Left cardiac atrium (tissue), 4 donors: Measurements from ENCODE around the gene RALGDS. TPM values are rescaled to one million over a fixed set of nuclear protein-coding genes. Genes with fewer than 3 reads are reported as not detected.
A peak's percentile ranks its signal among the peaks of the same experiment; 100 is the strongest.
"Not testable (repeated sequence)": the region's sequence is repeated elsewhere in the genome, so short reads cannot be mapped to it uniquely, and the experiment has no call there.

Source experiments
- ATAC-seq, 2 donors: fragments of 200-7000 bp; cut with Tn5 transposase; one replicate each; pipeline ENCODE4 v1.9.1; 2020; ENCODE audit warnings: mild to moderate bottlenecking in 2 of 2, moderate library complexity in 2 of 2
- DNase-seq: peaks from one replicate; pipeline ENCODE4 v3.0.0-alpha.2; 2020
- intact Hi-C, 2 donors: fragments of 100-400 bp; cut with DNase I; formaldehyde crosslinking; loops; one replicate each; pipeline versions ENCODE4 v1.14.1 to v1.15.1; 2022 to 2023
- long read RNA-seq: library from polyadenylated mRNA; unstranded; transcript quantifications from one replicate; pipeline ENCODE4 v2.0.0, GENCODE V29; 2021
- total RNA-seq, 2 donors: library from RNA; stranded (reverse); fragmentation: NEBNext Ultra II Directional; extraction: Animal tissue kit (Norgen Biotek cat#: 25700); gene quantifications; one replicate each; pipeline ENCODE4 v1.2.1, GENCODE V29; 2021
- donor health status: DM: no; HTN: yes; CAD: no.
- donor health status: DM: no; HTN: yes; CAD: no; lungs with severe emphysema.
- donor health status: DM: yes; HTN: yes; CAD: no.
- donor health status: Dilated cardiomyopathy.

Gene RALGDS
- 10 to 100 TPM; 27.0 to 29.3 TPM for total RNA-seq
- long read RNA-seq, partial matches to known transcripts, result 5 of 11 reads
- long read RNA-seq, other reads (novel, unspliced or antisense), result 5 of 11 reads

DNA sequence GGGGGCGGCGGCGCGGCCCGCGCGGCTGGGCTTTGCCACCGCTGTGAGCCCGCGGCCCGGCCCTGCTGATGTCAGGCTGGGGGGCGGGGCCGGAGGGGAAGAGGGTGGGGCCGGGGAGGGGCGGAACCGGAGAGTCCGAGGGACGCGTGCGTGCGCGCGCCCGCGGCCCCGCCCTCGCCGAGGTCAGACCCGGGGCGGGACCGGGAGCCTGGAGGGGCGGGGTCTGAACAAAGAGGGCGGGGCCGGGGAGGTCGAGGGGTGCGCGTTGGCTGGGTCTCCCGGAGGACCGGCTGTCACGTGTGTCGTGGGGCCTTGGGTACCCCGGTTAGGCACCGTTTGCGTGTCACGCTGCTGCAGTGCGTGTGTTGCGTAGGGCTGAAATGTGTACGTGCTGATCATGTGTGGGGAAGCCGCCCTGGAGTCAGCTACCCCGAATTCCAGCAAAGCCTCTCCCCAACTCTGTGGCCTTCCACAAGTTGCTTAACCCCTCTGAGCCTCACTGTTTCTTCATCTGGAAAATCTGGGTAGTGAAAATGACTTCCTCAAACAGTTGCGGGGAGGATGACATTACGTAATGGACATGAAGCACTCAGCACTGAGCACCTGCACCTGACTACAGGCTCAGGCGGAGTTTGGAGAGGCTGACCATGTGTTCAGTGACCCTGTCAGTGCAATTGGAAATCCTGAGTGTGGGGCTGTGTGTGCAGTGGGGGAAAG, at the start of gene RALGDS:
Gene RALGDS (minus strand): TSS at position 43 of the 717 bp plus-strand sequence. CDS start 86 bp downstream, outside the sequence.
- intact Hi-C loops, result no loop called here
- peak; percentile 92 for DNase-seq
- ATAC-seq, result peak; percentile 83 to 88

DNA sequence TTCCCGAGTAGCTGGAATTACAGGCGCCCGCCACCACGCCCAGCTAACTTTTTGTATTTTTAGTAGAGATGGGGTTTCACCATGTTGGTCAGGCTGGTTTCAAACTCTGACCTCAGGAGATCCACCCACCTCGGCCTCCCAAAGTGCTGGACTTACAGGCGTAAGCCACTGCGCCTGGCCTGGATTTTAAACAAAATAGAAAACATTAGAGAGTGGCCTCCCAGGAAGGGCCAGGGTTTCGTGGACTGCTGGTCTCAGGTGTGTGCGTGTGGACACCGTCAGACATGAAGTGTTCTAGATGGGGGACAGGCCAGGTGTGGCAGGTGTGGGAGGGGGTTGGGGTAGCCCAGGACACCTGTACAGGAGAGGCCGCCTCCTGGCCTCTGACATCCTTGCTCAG, 49.7 kb upstream of the RALGDS start:
- no peak for DNase-seq
- intact Hi-C loops, result no loop called here
- ATAC-seq, result no peak

GRCh38 chr9:133169687-133170086, 48.6 kb upstream of the RALGDS start:
- DNase-seq, intact Hi-C loops, ATAC-seq: not testable (repeated sequence)

DNA sequence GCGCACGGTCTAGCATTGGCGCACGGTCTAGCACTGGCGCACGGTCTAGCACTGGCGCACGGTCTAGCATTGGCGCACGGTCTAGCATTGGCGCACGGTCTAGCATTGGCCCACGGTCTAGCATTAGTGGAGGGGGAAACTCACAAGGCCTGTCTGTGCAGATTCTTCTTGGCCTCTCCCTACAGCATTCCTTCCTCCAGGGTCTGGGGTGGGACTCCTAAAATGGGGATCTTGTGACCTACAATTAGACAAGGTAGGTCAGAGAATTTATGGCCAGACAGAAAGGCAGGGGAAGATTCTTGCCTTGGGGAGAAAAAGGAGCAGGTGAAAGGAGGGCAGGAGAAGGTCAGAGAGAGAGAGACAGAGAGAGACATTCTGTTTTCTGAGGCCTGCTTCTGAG, 48.1 kb upstream of the RALGDS start:
- DNase-seq (no peak), ATAC-seq (no peak)
- intact Hi-C loops, result no loop called here

GRCh38 chr9:133168432-133168831, 47.4 kb upstream of the RALGDS start:
- DNase-seq (no peak), ATAC-seq (no peak)
- intact Hi-C loops, result no loop called here

GRCh38 chr9:133167769-133168168, 46.7 kb upstream of the RALGDS start:
- intact Hi-C loops, result no loop called here
- DNase-seq, result no peak
- no peak for ATAC-seq

DNA sequence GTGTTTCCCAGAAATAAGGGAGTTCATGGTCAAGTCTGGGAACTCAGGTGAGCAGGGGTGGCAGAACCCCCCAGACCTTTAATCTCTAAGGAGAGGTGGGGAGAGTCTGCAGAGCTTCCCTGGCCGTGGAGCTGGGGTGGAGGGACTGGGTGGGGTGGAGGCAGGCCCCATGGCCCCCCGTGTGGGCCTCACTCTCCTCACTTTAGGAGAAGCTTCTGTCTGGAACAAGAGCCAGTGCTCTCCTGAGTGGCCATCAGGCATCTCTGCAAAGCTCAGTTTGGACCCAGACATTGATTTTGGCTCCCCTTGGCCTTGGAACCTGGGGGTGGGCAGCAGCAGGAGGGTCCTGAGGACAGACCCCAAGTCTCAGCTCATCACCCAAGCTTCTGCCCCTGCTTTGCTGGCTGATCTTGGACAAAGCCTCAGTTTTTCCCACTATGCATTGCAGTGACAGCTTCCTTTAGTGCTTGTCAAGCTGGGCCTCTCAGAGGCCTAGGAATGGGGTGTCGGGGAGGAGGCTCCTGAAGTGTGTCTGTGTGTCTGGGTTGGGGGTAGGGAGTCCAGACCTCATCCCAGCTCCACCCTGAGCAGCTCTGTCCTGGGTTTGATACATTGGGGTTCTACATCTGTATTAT, 46.2 kb upstream of the RALGDS start:
- intact Hi-C loops, result no loop called here
- DNase-seq (no peak), ATAC-seq (no peak)

DNA sequence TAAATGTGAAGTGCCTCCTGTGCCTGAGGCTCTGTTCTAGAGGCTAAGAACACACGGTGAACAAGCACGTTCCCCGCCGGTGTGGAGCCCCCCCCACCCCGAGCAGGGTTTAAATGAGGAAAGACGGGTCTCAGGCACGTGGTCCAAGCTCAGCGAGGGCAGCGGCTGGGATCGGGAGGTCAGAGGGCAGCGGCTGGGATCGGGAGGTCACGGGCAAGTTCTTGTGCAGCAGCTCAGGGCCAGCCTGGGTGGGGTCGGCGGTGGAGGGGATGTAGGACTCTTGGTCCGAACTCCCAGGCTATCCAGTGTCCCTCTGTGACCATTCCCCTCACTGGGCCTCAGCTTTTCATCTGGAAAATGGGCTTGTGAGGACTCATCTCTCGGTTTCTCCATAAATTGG, 45.4 kb upstream of the RALGDS start:
- intact Hi-C loops, result no loop called here
- DNase-seq (peak; percentile 17), ATAC-seq (no peak)

GRCh38 chr9:133165452-133165730, 44.4 kb upstream of the RALGDS start:
- intact Hi-C loops, result no loop called here
- ATAC-seq, result no peak
- no peak for DNase-seq

- DNase-seq (no peak), ATAC-seq (no peak)
- intact Hi-C loops, result no loop called here
These were observed 43.2 kb upstream of the RALGDS start for GRCh38 chr9:133164191-133164590.

GRCh38 chr9:133163504-133164172, 42.6 kb upstream of the RALGDS start, which contains the start of gene GBGT1:
TSS of gene GBGT1 (minus strand) at chr9:133163914. CDS start at chr9:133162412, 1,502 bp downstream.
- intact Hi-C loops, result no loop called here
- ATAC-seq (peak; percentile 76 to 85), DNase-seq (peak; percentile 78)

DNA sequence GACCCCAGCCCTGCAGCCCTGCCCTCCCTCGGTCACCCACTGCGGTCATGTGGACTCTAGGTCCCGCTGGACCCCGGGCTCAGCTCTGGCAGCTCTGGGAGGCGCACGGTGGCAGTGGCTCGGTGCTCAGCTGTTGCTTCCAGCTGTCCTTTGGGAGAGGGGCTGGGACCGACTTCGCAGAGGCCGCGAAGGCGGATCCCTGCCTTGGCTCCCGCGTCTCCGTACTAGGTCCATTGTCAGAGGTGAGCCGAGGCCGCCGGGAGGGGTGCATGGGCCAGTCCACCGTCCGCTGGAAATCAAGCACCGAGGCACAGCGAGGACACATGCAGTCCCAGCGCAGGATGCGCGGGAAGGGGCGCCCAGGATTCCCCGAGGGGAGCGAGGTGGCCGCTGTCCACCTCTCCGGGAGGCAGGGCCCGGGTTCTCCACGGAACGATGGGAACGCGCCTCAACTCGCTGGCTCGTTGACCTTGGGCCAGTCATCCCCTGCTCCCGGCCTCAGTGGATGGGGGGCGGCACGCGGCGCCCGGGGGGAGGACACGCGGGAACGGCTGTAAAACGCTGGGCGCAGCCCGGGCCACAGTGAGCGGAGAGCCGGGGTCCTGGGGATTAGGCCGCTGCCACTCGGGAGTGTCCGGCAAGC, 41.9 kb upstream of the RALGDS start:
- peak; percentile 22 to 25 for ATAC-seq

DNA sequence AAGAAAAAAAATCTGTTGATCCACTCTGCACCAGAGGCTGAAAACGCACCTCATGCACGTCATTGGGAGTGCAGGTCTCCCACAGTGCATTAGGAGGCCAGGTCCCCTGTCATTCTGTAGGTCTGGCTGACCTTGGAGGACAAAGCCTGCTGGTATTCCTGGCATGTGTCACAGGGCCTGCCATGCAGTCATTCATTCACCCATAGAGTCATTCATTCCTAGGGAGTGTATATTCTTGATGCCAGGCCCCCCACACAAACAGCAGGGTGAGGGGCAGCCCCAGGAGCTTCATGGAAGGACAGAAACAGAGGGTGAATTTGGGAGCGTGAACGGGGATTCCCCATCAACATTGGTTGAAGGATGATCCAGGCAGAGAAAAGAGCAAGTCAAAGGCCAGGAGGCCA, 40.5 kb upstream of the RALGDS start:
- DNase-seq (peak; percentile 18), ATAC-seq (no peak)
- intact Hi-C loops, result no loop called here

More for the DNA sequence above, 41.9 kb upstream of the RALGDS start:
- DNase-seq, result peak; percentile 26
- intact Hi-C loops, result no loop called here

DNA sequence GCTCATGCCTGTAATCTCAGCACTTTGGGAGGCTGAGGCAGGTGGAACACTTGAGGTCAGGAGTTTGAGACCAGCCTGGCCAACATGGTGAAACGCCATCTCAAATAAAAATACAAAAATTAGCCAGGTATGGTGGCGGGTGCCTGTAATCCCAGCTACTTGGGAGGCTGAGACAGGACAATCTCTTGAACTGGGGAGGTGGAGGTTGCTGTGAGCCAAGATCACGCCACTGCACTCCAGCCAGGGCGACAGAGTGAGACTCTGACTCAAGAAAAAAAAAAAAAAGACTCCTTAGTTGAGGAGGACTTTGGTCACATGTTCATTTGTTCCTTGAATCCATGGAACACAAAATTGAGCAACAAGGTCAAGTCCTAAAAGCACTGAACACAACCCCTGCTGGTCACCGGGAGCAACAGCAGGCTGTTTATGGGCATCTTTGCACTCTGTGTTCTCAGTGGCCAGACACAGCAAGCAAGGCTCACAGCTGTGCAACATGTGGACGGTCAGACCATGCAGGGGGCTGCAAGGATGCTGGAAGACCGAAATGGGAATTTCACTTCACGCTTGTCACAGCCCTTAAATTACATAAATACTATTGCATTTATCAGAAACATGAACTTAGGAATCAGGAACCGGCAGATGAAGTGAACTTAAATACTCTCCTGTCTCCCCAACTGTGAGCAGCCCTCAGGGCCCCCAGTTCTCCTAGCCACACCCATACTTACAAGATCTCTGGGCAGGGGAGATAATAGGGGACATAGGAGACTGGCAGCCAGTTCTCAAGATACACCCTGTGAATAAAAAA, 39.9 kb upstream of the RALGDS start:
- ATAC-seq, result peak; percentile 57 to 64
- intact Hi-C loops, result no loop called here
- peak; percentile 67 for DNase-seq

DNA sequence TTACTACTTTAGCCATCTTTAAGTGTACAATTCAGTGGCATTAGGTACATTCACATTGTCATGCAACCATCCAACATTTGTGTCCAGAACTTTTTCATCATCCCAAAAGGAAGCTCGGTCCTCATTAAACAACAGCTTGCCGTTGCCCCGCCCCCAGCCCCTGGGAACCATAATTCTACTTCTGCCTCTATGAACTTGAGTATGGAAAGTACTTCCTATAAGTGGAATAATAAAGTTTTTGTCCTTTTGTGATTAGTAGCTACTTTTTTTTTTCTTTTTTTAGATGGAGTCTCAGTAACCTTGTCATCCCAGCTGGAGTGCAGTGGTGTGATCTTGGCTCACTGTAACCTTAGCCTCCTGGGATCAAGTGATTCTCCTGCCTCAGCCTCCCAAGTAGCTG, 37.7 kb upstream of the RALGDS start:
- intact Hi-C loops, result no loop called here
- DNase-seq (peak; percentile 8), ATAC-seq (no peak)

- intact Hi-C loops, result no loop called here
These were observed 34.1 kb upstream of the RALGDS start for GRCh38 chr9:133155156-133155555.

GRCh38 chr9:133154097-133154989, 33.3 kb upstream of the RALGDS start:
- DNase-seq (peak; percentile 12), ATAC-seq (no peak)
- intact Hi-C loops, result no loop called here

More at GRCh38 chr9:133155156-133155555, 34.1 kb upstream of the RALGDS start:
- DNase-seq (peak; percentile 20), ATAC-seq (no peak)
